ENCODE measurements around the gene ARHGDIA. TPM values are rescaled to one million over a fixed set of nuclear protein-coding genes. Genes with fewer than 3 reads are reported as not detected.

The ARHGDIA gene
- 103 and 167 TPM in 2 replicates for total RNA-seq

GRCh38 chr17:81870981-81871386 lies at the start of gene ARHGDIA:
ARHGDIA (minus strand) TSS chr17:81871337; CDS start chr17:81869930, 1,407 bp downstream.

GRCh38 chr17:81917565-81918332 lies 46.6 kb upstream of the ARHGDIA start, which contains the start of gene SIRT7:
SIRT7 (minus strand) TSS chr17:81918176; CDS start chr17:81918131, 45 bp downstream.

GRCh38 chr17:81911277-81911961 lies 40.3 kb upstream of the ARHGDIA start, which contains the start of gene PCYT2:
PCYT2 (minus strand) TSS chr17:81911399; CDS start chr17:81911355, 44 bp downstream.

GRCh38 chr17:81902023-81902652 lies 31.0 kb upstream of the ARHGDIA start, which contains the start of gene NPB:
NPB (plus strand) TSS chr17:81902238; CDS start chr17:81902278, 40 bp downstream.

GRCh38 chr17:81859906-81860755 lies 11.0 kb downstream of the ARHGDIA start, which contains the start of gene P4HB:
P4HB (minus strand) TSS chr17:81860535; CDS start chr17:81860471, 64 bp downstream.

GRCh38 chr17:81834831-81835267 lies 36.3 kb downstream of the ARHGDIA start, which contains the start of gene PPP1R27:
PPP1R27 (minus strand) TSS chr17:81835050; CDS start chr17:81834953, 97 bp downstream.

GRCh38 chr17:81833160-81833920 lies 37.8 kb downstream of the ARHGDIA start, which contains the start of gene MCRIP1:
MCRIP1 (minus strand) TSS chr17:81833291; CDS start chr17:81824506, 8,785 bp downstream.

Other genes starting within 250 kb of the ARHGDIA start
- gene NPLOC4, start 234.2 kb downstream of the ARHGDIA start, total RNA-seq = 72.2 and 79.0 TPM in 2 replicates
- 0.18 and 0.19 TPM in 2 replicates for gene TSPAN10, start 234.1 kb downstream of the ARHGDIA start, total RNA-seq
- gene PDE6G, start 214.8 kb downstream of the ARHGDIA start, total RNA-seq = 0.38 and 0.45 TPM in 2 replicates
- 26.6 and 32.4 TPM in 2 replicates for gene OXLD1, start 204.7 kb downstream of the ARHGDIA start, total RNA-seq
- gene CCDC137, start 204.6 kb downstream of the ARHGDIA start, total RNA-seq = 9.5 and 10.8 TPM in 2 replicates
- 27.6 and 40.7 TPM in 2 replicates for gene ARL16, start 187.5 kb downstream of the ARHGDIA start, total RNA-seq
- 80.8 and 93.5 TPM in 2 replicates for gene HGS, start 187.3 kb downstream of the ARHGDIA start, total RNA-seq
- 8.5 and 14.1 TPM in 2 replicates for gene MRPL12, start 168.0 kb downstream of the ARHGDIA start, total RNA-seq
- gene SLC25A10, start 159.1 kb downstream of the ARHGDIA start, total RNA-seq = 10.6 and 22.9 TPM in 2 replicates
- gene GCGR, start 67.2 kb downstream of the ARHGDIA start, total RNA-seq = not detected in 2 replicates
- gene MCRIP1, start 38.0 kb downstream of the ARHGDIA start, total RNA-seq = 114 and 175 TPM in 2 replicates
- gene PPP1R27, start 36.3 kb downstream of the ARHGDIA start, total RNA-seq = not detected in 2 replicates
- gene P4HB, start 10.8 kb downstream of the ARHGDIA start, total RNA-seq = 710 and 947 TPM in 2 replicates
- gene ALYREF, start 20.2 kb upstream of the ARHGDIA start, total RNA-seq = 171 and 230 TPM in 2 replicates
- 187 and 197 TPM in 2 replicates for gene ANAPC11, start 20.4 kb upstream of the ARHGDIA start, total RNA-seq
- gene NPB, start 30.9 kb upstream of the ARHGDIA start, total RNA-seq = 0.27 and 0.28 TPM in 2 replicates
- 19.9 and 25.6 TPM in 2 replicates for gene PCYT2, start 40.1 kb upstream of the ARHGDIA start, total RNA-seq
- gene SIRT7, start 46.8 kb upstream of the ARHGDIA start, total RNA-seq = 15.0 and 18.5 TPM in 2 replicates
- 14.0 and 18.6 TPM in 2 replicates for gene MAFG, start 56.4 kb upstream of the ARHGDIA start, total RNA-seq
- 89.6 and 118 TPM in 2 replicates for gene PYCR1, start 66.0 kb upstream of the ARHGDIA start, total RNA-seq
- gene MYADML2, start 75.9 kb upstream of the ARHGDIA start, total RNA-seq = not detected in 2 replicates
- under 0.01 TPM in 1 of 2 replicates, not detected in the other for gene NOTUM, start 89.8 kb upstream of the ARHGDIA start, total RNA-seq
- 21.8 and 22.2 TPM in 2 replicates for gene ASPSCR1, start 106.3 kb upstream of the ARHGDIA start, total RNA-seq
- 22.3 and 48.6 TPM in 2 replicates for gene CENPX, start 151.5 kb upstream of the ARHGDIA start, total RNA-seq
- 15.3 and 21.4 TPM in 2 replicates for gene LRRC45, start 152.0 kb upstream of the ARHGDIA start, total RNA-seq
- 21.1 and 32.0 TPM in 2 replicates for gene RAC3, start 160.3 kb upstream of the ARHGDIA start, total RNA-seq
- 29.9 and 42.8 TPM in 2 replicates for gene DCXR, start 166.4 kb upstream of the ARHGDIA start, total RNA-seq
- 18.1 and 28.5 TPM in 2 replicates for gene RFNG, start 180.5 kb upstream of the ARHGDIA start, total RNA-seq
- gene GPS1, start 180.6 kb upstream of the ARHGDIA start, total RNA-seq = 105 and 107 TPM in 2 replicates
- gene DUS1L, start 194.5 kb upstream of the ARHGDIA start, total RNA-seq = 58.5 and 69.6 TPM in 2 replicates
- gene FASN, start 226.9 kb upstream of the ARHGDIA start, total RNA-seq = 49.5 and 52.8 TPM in 2 replicates